HepG2 (cell line): ENCODE measurements around the gene NENF.

Experiments
- EZH2 ChIP-seq: conservative IDR thresholded peaks from 2 replicates; pipeline ENCODE4 v1.6.1; 2012; ENCODE audit warnings: mild to moderate bottlenecking, low read depth, low read length, moderate library complexity
- FOXK2 ChIP-seq: fragments of 450-650 bp; IDR thresholded peaks from 2 replicates; pipeline ENCODE4 v1.6.1; 2016
- JUNB ChIP-seq: sonication (generic); formaldehyde crosslinking; IDR thresholded peaks from 2 replicates; pipeline ENCODE4 v1.8.0; 2022; ENCODE audit warnings: missing genetic modification reagents, mild to moderate bottlenecking, borderline replicate concordance
- PHF21A ChIP-seq: sonication (generic); formaldehyde crosslinking; IDR thresholded peaks from 2 replicates; pipeline ENCODE4 v1.5.0; 2020; ENCODE audit warnings: mild to moderate bottlenecking, missing genetic modification reagents
- PRDM15 ChIP-seq: sonication (generic); formaldehyde crosslinking; IDR thresholded peaks from 2 replicates; pipeline ENCODE4 v1.4.0; 2020; ENCODE audit warnings: missing genetic modification reagents
- REST ChIP-seq, 2 experiments: IDR thresholded peaks; 2 replicates each; pipeline ENCODE4 v1.6.1; 2011 to 2012; ENCODE audit warnings: low read length in 2 of 2, borderline replicate concordance in 1 of 2, low read depth in 1 of 2, mild to moderate bottlenecking in 1 of 2, moderate library complexity in 1 of 2
- ZNF235 ChIP-seq: sonication (generic); formaldehyde crosslinking; IDR thresholded peaks from 2 replicates; pipeline ENCODE4 v1.8.1; 2023; ENCODE audit warnings: mild to moderate bottlenecking, missing genetic modification reagents, borderline replicate concordance
- ZNF274 ChIP-seq: sonication (generic); formaldehyde crosslinking; IDR thresholded peaks from 2 replicates; pipeline ENCODE4 v1.5.1; 2020; ENCODE audit warnings: mild to moderate bottlenecking, missing genetic modification reagents

DNA sequence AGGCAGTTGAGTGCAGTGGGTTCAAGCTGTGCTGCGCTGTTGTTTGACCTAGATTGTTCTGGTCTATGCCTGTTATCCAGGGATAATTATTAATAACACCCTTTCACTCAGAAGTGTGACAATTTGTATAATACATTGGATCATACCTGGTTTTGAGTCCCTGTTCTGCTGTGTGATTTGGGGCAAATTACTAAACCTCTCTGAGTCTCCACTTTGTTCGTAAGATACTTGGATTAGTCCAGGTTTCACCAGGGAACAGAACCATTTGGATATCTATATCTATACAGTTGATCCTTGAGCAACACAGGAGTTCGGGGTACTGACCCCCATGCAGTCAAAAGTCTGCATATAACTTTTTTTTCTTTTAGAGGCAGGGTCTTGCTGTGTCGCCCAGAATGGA, 2.3 kb downstream of the NENF start:
- TF ChIP-seq REST (IDR thresholded peaks at IDR 0.05; ENCODE audit: borderline replicate concordance in 1 of 2, low read depth in 1 of 2, low read length in 2 of 2) (no peak), ZNF274 (CRISPR knock-in tag) (no peak), ZNF235 (CRISPR knock-in tag) (no peak), FOXK2 (no peak), JUNB (CRISPR knock-in tag) (no peak), PRDM15 (CRISPR knock-in tag) (no peak), EZH2 (no peak), PHF21A (CRISPR knock-in tag) (no peak)
